HG03097 (cell line): ENCODE data around the gene RGS7.
"Not testable (repeated sequence)": the region's sequence is repeated elsewhere in the genome, so short reads cannot be mapped to it uniquely, and the experiment has no call there.

Experiments
- ATAC-seq: cut with Tn5 transposase; IDR thresholded peaks from one replicate; pipeline ENCODE4 v1.9.1; 2021; ENCODE audit not compliant: unreplicated experiment, low FRiP score

Gene RGS7

DNA sequence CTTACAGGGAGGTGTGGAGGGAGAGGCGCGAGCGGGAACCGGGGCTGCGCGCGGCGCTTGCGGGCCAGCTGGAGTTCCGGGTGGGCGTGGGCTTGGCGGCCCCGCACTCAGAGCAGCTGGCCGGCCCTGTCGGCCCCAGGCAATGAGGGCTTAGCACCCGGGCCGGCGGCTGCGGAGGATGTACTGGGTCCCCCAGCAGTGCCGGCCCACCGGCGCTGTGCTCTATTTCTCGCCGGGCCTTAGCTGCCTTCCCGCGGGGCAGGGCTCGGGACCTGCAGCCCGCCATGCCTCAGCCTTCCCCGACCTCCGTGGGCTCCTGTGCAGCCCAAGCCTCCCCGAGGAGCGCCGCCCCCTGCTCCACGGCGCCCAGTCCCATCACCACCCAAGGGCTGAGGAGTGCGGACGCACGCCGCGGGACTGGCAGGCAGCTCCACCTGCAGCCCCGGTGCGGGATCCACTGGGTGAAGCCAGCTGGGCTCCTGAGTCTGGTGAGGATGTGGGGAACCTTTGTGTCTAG lies 594.5 kb downstream of the RGS7 start:
- not testable (repeated sequence) for ATAC-seq

DNA sequence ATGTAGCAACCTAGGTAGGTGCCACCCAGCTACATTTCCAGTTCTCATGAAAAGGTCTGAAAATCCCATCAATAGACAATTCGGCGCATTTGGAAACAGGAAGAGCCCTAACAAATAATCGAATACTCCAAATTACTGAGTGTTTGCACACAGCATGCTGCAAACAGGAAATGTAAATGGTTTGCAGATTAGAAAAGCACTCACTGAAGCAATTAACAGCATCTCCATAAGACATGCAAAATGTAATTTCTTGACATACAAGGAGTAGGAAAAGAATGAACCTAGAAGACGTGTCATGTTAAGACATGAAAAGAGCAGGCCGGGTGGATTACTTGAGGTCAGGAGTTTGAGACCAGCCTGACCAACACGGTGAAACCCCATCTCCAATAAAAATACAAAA lies 598.2 kb downstream of the RGS7 start:
- ATAC-seq = not testable (repeated sequence)

DNA sequence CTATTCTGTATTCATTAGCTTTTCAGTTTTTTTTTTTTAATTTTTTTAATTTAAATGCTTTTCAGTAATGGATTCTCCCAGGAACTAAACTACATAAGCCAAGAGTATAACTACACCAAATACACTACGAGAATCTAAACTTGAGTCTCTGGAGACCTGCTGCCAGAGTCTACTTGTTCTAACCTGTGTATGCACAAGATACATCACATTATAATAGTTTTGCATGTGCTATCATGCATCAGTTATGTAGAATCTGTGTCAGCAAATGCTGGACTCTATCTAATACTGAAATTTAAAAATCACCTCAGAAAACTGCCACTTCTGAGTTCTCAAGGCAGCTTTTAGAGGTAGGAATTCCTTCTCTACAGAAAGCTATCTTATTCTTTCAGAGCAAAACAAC lies 598.7 kb downstream of the RGS7 start:
- ATAC-seq = no peak

DNA sequence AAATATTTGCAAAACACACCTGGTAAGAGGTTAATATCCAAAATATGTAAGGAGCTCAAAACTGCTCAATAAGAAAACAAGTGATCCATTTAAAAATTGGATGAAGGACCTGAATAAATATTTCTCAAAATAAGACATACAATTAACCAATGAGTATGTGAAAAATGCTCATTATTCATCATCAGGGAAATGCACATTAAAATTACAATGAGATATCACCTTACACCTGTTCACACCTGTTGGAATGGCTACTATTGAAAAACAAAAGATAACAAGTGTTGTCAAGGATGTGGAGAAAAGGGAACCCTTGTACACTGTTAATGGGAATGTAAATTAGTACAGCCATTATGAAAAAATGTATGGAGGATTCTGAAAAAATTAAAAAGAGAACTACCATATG lies 609.1 kb downstream of the RGS7 start:
- no peak for ATAC-seq

DNA sequence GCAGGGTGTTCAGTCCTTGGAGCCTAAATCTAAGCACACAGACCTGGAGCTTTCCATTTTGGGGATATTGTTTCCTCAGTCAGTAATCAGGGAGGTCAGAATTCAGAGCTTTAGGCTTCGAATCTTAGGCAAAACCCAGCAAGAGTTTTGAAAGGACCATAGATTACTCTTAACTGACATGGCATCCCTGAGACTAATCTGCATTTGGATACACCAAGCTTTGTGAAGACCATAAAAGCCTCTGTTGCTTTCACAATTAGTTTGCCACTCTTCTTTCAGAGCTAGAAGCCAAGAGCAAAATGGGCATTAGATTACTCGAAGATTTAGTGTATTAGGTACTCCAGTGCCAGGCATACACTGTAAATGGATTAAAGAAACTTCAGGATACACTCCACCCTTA lies 613.3 kb downstream of the RGS7 start:
- ATAC-seq = no peak

DNA sequence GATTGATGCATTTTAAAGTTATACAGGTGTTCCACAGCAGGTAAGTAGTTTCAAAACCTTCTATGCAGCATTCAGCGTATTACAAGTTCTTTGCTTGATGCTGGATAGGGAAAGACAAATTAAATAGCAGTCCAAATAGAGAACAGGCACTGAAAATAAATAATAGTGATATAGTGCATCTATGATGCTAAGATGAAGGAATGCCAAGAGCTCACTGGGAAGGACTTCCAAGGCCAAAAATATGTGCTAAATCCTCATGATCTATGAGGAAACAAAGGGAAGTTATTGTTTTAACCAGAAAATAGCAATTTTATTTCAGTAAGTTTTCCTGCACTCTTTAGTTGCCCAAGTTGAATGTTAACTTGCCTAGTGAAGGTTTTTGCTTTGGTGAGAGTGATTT lies 617.3 kb downstream of the RGS7 start:
- no peak for ATAC-seq

DNA sequence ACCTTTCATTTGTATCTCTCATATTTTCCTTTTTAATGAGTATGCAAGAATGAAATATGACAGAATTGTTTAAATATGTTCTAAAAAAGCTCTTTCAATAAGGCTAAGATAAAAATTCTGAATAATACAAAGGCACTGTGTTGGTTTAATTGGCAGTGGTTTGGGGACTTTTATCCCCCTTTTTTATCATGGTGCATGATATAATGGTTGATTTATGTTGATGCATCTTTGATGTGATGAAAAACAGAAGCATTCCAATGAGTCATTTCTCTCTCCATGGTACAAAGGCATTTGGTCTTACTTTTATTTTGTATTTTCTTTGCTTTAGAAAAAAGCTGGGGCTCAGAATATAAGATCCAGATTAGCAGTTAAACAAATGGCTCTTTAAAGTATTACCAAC lies 617.9 kb downstream of the RGS7 start:
- no peak for ATAC-seq

DNA sequence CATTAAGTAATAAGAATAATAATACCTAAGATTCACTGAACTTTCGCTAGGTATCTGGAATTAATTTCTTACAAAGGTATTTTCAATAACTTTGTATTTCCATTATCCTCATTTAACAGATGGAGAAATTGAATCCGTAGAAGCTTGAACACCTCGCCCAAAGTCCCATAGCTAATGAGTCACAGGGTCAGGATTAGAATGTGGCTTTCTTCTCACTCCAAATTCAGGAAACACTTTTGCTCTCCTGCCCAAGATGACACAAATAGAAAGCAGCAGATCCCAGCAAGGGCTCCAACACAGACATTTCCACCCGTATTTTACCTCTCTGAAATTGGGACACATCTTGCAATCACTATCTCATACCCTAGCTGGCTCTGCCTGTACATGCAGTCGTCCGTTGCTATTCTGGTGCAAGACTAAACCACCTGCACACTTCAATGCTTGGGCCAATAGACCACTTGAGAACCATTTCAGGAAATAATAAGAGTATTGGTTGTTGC lies 619.2 kb downstream of the RGS7 start:
- ATAC-seq = no peak

DNA sequence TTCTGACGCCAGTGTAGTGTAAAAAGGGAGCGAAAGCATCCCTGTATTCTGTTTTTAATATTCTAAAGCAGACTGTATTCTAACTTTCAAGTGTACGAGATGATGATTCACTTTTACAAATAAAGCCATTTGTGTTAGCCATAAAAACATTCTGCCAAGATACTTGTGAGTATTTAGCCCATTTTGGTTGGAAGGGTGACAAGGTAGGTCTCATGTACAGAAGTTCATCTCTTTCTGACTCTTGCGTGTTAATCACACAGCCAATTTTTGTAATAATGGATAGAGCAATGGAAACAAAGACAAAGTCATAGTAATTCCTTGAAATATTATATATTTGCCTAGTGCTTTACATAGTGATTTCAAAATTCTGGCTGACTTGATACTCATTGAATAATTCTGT lies 619.7 kb downstream of the RGS7 start:
- no peak for ATAC-seq

DNA sequence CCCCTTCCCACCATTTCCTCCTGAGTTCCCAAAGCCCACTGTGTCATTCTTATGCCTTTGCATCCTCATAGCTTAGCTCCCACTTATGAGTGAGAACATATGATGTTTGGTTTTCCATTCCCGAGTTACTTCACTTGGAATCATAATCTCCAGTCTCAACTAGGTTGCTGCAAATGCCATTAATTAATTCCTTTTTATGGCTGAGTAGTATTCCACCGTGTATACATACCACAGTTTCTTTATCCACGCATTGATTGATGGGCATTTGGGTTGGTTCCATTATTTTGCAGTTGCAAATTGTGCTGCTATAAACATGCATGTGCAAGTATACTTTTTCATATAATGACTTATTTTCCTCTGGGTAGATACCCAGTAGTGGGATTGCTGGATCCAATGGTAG lies 622.3 kb downstream of the RGS7 start:
- ATAC-seq = not testable (repeated sequence)

DNA sequence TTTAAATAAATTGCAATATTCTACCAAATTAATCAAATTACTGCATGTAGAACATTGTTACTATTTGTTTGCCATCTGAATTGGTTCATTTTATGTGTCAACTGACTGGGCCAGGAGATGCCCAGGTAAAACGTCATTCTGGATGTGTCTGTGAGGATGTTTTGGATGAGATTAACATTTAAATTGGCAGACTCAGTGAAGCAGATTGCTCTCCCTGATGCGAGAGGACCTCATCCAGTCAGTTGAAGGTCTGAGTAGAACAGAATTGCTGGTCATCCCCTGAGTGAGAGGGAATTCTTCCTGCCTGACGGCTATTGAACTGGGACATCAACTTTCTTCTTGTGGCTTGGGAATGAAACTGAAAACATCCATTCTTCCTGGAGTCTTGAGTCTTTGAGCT lies 623.0 kb downstream of the RGS7 start:
- no peak for ATAC-seq

DNA sequence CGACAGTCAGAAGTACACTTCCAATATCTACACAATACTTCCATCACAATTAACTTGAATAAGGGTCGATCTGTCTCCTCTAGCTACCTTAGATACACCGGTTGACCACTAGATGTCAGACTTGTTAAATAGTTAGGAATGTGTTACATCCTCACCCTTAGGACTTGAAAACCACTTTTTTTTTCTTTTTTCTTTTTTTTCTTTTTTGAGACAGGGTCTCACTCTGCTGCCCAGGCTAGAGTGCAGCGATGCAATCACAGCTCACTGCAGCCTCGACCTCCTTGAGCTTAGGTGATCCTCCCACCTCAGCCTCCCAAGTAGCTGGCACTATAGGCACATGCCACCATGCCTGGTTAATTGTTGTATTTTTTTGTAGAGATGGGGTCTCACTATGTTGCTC lies 624.6 kb downstream of the RGS7 start:
- ATAC-seq = peak; percentile 82
